Measurements from ENCODE around the gene MRPL30. TPM values are rescaled to one million over a fixed set of nuclear protein-coding genes. Genes with fewer than 3 reads are reported as not detected.
"Not testable (repeated sequence)": the region's sequence is repeated elsewhere in the genome, so short reads cannot be mapped to it uniquely, and the experiment has no call there.

Gene MRPL30
- total RNA-seq, 1 donor from 2014 or later = 43.1 TPM

DNA sequence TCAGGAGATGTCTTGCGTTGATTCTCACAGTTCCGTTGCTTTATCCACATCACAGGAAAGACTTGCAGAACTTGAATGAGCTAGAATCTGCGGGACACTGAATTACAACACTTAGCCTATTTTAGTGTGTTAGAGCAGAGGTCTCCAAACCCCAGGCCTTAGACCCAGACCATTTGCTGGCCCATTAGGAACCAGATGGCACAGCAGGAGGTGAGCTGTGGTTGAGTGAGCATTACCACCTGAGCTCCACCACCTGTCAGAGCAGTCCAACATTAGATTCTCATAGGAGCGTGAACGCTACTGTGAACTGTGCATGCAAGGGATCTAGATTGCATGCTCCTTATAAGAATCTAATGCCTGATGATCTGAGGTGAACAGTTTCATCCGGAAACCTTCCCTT, 3.8 kb downstream of the MRPL30 start:
- DNase-seq (ENCODE audit: low spot score) = no peak

- DNase-seq (ENCODE audit: low spot score) = no peak
Measured at GRCh38 chr2:99187011-99187410, 6.0 kb downstream of the MRPL30 start.

GRCh38 chr2:99188357-99188756, 7.4 kb downstream of the MRPL30 start:
- DNase-seq (ENCODE audit: low spot score) = no peak

DNA sequence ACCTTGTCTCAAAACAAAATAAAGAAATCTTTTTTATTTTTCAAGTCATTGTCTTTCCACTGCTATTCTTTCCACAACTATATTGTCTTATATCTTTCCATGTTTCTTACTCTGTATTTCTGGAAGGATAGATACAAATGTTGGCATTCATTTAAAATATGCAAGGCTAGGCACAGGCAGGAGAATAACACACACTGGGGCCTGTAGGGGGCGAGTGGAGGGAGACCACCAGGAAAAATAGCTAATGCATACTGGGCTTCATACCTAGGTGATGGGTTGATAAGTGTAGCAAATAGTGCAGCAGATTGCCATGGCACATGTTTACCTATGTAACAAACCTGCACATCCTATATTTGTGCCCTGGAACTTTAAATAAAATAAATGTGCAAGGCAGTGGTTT, 9.6 kb downstream of the MRPL30 start:
- DNase-seq (ENCODE audit: low spot score) = no peak

- not testable (repeated sequence) for DNase-seq (ENCODE audit: low spot score)
Measured at GRCh38 chr2:99192364-99192763, 11.4 kb downstream of the MRPL30 start.

DNA sequence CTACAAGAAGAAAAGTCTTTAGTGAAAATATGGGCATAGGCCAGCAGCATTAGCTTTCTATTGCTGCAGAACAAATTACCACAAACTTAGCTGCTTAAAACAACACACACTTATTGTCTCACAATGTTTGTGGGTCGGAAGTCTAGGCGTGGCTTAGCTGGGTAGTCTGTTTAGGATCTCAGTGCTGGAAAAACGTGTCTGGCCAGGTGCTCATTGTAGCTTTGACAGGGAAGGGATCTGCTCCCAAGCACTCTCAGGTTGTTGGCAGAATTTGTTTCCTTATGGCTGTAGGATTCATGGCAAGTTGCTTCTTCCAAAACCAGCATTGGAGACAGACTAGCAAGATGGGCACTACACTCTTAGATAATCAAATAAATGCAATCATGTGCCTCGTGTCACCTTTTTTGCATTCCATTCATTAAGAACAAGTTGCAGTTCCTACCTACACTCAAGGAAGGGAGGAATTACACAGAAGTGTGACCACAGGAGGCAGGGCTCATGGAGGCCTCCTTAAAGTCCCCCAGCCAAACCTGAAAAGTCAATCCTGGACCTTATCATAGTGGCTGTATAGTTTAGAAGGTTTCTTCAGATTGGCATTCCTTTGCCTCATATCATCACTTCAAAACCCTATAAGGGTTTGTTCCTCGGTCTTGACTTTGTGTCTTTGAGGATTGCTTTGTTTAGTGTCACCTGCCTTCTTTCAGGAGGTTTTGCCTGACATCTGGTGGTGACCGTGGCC, 17.3 kb downstream of the MRPL30 start:
- peak; percentile 49 for DNase-seq (ENCODE audit: low spot score)

GRCh38 chr2:99200076-99200800, 19.3 kb downstream of the MRPL30 start:
- no peak for DNase-seq (ENCODE audit: low spot score)

DNA sequence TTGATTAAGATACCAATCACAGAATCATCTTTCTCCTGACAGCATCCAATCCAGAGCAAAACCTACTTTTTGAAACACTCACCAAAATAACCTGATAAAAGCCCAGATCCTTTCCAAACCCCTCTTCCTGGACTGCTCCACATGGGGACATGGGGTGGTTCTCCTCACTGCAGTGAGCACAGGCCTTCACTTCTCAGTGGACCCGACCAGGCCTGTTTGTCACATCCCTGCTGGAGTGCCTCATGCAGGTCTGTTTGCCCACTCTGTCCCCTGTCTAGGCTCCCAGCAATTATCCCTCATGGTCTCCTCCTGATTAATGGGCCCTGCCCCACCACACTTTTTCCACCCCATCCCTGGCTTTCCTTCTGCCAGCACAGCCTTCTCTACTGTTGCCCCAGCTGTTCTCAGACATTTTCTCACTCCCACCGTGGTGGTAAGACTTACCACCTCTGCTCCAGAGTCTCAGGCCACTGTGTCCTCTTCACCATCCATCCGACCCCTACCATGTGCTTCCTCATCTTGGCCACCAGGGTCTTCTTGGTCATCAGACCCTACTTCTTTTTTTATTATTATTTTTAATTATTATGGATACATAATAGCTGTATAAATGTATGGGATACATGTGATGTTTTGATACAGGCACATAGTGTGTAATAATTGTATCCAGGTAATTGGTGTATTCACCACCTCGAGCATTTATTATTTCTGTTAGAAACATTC, 21.1 kb downstream of the MRPL30 start:
- DNase-seq (ENCODE audit: low spot score) = no peak

GRCh38 chr2:99205491-99205890, 24.5 kb downstream of the MRPL30 start:
- no peak for DNase-seq (ENCODE audit: low spot score)

DNA sequence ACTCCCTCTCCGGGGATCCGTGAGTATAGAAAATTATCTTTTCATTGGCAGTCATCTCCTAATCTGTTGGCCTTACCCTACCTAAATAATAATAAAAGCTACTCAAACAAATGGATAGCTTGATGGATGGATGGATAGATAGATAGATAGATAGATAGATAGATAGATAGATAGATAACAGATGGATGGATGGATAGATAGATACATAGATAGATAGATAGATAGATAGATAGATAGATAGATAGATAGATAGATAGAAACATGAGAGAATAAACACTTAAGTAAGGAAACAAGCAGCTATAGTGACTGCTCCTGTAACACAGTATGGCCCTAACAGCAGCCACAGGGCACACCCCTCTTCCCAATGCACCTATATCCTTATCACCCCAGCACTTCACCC, 35.1 kb downstream of the MRPL30 start:
- DNase-seq (ENCODE audit: low spot score) = no peak

GRCh38 chr2:99217929-99218501, 37.0 kb downstream of the MRPL30 start:
- no peak for DNase-seq (ENCODE audit: low spot score)

GRCh38 chr2:99233177-99233576, 52.2 kb downstream of the MRPL30 start:
- not testable (repeated sequence) for DNase-seq (ENCODE audit: low spot score)

DNA sequence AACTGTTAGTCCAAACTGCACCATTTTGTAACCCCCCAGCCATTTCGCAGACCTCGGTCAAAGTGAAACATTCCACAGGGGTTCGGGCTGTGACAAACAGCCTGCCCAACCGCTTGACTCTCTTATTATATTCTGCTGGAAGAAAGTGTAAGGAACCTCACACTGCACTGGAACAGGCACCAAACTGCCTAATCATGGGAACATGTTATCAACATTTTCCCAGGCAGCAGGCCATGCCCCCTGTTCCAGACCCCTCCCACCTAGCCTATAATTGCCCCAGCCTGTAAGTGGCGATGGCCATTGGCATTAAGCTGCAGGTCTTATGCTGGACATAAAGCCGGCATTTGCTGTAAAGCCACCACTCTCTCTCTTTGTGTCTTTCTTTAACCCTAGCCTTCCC, 57.6 kb downstream of the MRPL30 start:
- no peak for DNase-seq (ENCODE audit: low spot score)

DNA sequence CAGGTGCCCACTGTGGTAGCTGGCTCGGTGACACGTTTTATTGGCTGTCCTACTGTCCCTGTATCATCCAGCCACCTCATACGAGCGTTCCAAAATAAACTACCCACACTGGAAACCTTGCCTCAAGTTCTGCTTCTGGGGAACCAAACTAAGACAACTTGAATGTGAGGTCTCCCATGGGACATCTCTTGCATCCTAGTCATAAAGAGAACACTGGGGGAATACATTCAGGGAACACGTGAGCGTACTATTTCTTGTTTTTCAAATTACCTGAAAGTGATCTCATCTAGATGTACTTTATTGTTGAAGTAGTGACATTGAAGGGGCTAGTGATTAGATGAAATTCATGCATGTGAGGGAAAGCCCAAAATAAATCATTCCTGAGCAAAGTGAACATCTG, 59.4 kb downstream of the MRPL30 start:
- DNase-seq (ENCODE audit: low spot score) = no peak

- no peak for DNase-seq (ENCODE audit: low spot score)
Measured at GRCh38 chr2:99242151-99242550, 61.2 kb downstream of the MRPL30 start.

Other genes starting within 250 kb of the MRPL30 start
- 1.9 TPM for gene CRACDL, start 245.0 kb upstream of the MRPL30 start, total RNA-seq (ENCODE audit: insufficient read depth, low replicate concordance)
- 1.7 TPM for gene C2orf15, start 39.5 kb upstream of the MRPL30 start, total RNA-seq (ENCODE audit: insufficient read depth, low replicate concordance)
- 6.0 TPM for gene TSGA10, start 26.2 kb upstream of the MRPL30 start, total RNA-seq (ENCODE audit: insufficient read depth, low replicate concordance)
- 5.8 TPM for gene LIPT1, start 26.2 kb upstream of the MRPL30 start, total RNA-seq (ENCODE audit: insufficient read depth, low replicate concordance)
- gene MITD1, start 126 bp upstream of the MRPL30 start, total RNA-seq (ENCODE audit: insufficient read depth, low replicate concordance) = 25.5 TPM
- not detected for gene LYG2, start 74.5 kb downstream of the MRPL30 start, total RNA-seq (ENCODE audit: insufficient read depth, low replicate concordance)
- gene LYG1, start 120.0 kb downstream of the MRPL30 start, total RNA-seq (ENCODE audit: insufficient read depth, low replicate concordance) = not detected
- gene TXNDC9, start 155.1 kb downstream of the MRPL30 start, total RNA-seq (ENCODE audit: insufficient read depth, low replicate concordance) = 89.8 TPM
- gene EIF5B, start 156.2 kb downstream of the MRPL30 start, total RNA-seq (ENCODE audit: insufficient read depth, low replicate concordance) = 31.3 TPM

Data from umbilical cord (tissue), 2 donors.